A549 (cell line): Measurements from ENCODE around the gene RBCK1. TPM values are rescaled to one million over a fixed set of nuclear protein-coding genes. Genes with fewer than 3 reads are reported as not detected.
A peak's percentile ranks its signal among the peaks of the same experiment; 100 is the strongest.

Experiments used
- ATAC-seq, 2 experiments: fragments of 200-7000 bp in 1 of 2; fragments of >200 bp in 1 of 2; cut with Nextera tagmentation in 1 of 2; cut with Tn5 transposase in 1 of 2; 3 replicates each; pipeline versions ENCODE4 v1.8.0 to v1.9.1; 2018 to 2020; ENCODE audit warnings: mild to moderate bottlenecking in 1 of 2, moderate library complexity in 1 of 2
- CTCF ChIA-PET: fragments of 300-600 bp; sonication (Branson Sonifier 250); formaldehyde crosslinking; extraction: SDS; loops from one replicate; lab custom pipeline; 2021; ENCODE audit warnings: antibody characterized with exemption, inconsistent platforms; lab: Yijun Ruan, JAX
- POLR2A ChIA-PET: fragments of 350-600 bp; formaldehyde crosslinking; extraction: SDS; loops from one replicate; lab custom pipeline; 2021; ENCODE audit warnings: antibody characterized with exemption, inconsistent platforms; lab: Yijun Ruan, JAX
- DNase-seq, 2 experiments: peaks; one replicate each; pipeline versions ENCODE4 v3.0.0 to v3.0.0-alpha.2; 2011 to 2016; ENCODE audit warnings: low read depth in 1 of 2, low spot score in 1 of 2
- FAIRE-seq: peaks from 2 replicates; lab custom pipeline; 2011; peaks lifted over from hg19 to GRCh38; lab: Jason Lieb, UNC
- H3K27ac ChIP-seq, 2 experiments: fragments of >200 bp; sonication (Bioruptor Twin); formaldehyde crosslinking; 3 replicates each; pipeline ENCODE4 v1.5.1; 2016 to 2017
- H3K4me1 ChIP-seq: fragments of >200 bp; sonication (Bioruptor Twin); formaldehyde crosslinking; 3 replicates; pipeline ENCODE4 v1.6.1; 2016
- H3K4me2 ChIP-seq: fragments of >200 bp; sonication (Bioruptor Twin); formaldehyde crosslinking; 3 replicates; pipeline ENCODE4 v1.6.1; 2016
- H3K4me3 ChIP-seq: fragments of >200 bp; sonication (Bioruptor Twin); formaldehyde crosslinking; 3 replicates; pipeline ENCODE4 v1.5.1; 2016
- H3K9me3 ChIP-seq: fragments of >200 bp; sonication (Bioruptor Twin); formaldehyde crosslinking; 3 replicates; pipeline ENCODE4 v1.6.1; 2016
- CBX8 ChIP-seq: fragments of 200-600 bp; sonication (generic); IDR thresholded peaks from 2 replicates; pipeline ENCODE4 v1.6.1; 2016
- CHD4 ChIP-seq: fragments of 200-600 bp; sonication (generic); IDR thresholded peaks from 2 replicates; pipeline ENCODE4 v1.6.1; 2016; ENCODE audit warnings: antibody characterized with exemption, mild to moderate bottlenecking, borderline replicate concordance
- ELK1 ChIP-seq: fragments of 150-350 bp; IDR thresholded peaks from 2 replicates; pipeline ENCODE4 v1.6.1; 2014; ENCODE audit warnings: low read depth, mild to moderate bottlenecking, low read length
- ESRRA ChIP-seq: fragments of 150-350 bp; IDR thresholded peaks from 2 replicates; pipeline ENCODE4 v1.6.1; 2014; ENCODE audit warnings: mild to moderate bottlenecking, low read length, borderline replicate concordance
- FOXS1 ChIP-seq: fragments of 250-450 bp; sonication (Bioruptor Pico); IDR thresholded peaks from 2 replicates; pipeline ENCODE4 v1.5.0; 2020; ENCODE audit warnings: mild to moderate bottlenecking, moderate library complexity
- KDM5A ChIP-seq: fragments of 200-600 bp; sonication (generic); IDR thresholded peaks from 2 replicates; pipeline ENCODE4 v1.6.1; 2016; ENCODE audit warnings: antibody characterized with exemption, mild to moderate bottlenecking
- MYC ChIP-seq: IDR thresholded peaks from 2 replicates; pipeline ENCODE4 v1.6.1; 2012; ENCODE audit warnings: mild to moderate bottlenecking, inconsistent platforms, low read length, improper control_type of control experiment, borderline replicate concordance
- POLR2AphosphoS2 ChIP-seq: conservative IDR thresholded peaks from 2 replicates; pipeline ENCODE4 v1.6.1; 2012; ENCODE audit warnings: low read length, improper control_type of control experiment, inconsistent platforms
- REST ChIP-seq: fragments of 200-600 bp; sonication (generic); IDR thresholded peaks from 2 replicates; pipeline ENCODE4 v1.6.1; 2016; ENCODE audit warnings: antibody characterized with exemption, mild to moderate bottlenecking, moderate library complexity
- RFX5 ChIP-seq: fragments of 450-650 bp; IDR thresholded peaks from 2 replicates; pipeline ENCODE4 v1.7.1; 2014; ENCODE audit warnings: antibody characterized with exemption, mild to moderate bottlenecking, moderate library complexity
- SMC3 ChIP-seq: fragments of >200 bp; sonication (Bioruptor Twin); formaldehyde crosslinking; IDR thresholded peaks from 3 replicates; pipeline ENCODE4 v1.6.1; 2018; ENCODE audit warnings: inconsistent platforms
- SREBF2 ChIP-seq: fragments of 450-650 bp; IDR thresholded peaks from 2 replicates; pipeline ENCODE4 v1.6.1; 2014; ENCODE audit warnings: mild to moderate bottlenecking, moderate library complexity
- TFCP2L1 ChIP-seq: fragments of 250-450 bp; sonication (Bioruptor Pico); IDR thresholded peaks from 2 replicates; pipeline ENCODE4 v1.5.0; 2021; ENCODE audit warnings: mild to moderate bottlenecking
- USF2 ChIP-seq: fragments of 450-650 bp; IDR thresholded peaks from 2 replicates; pipeline ENCODE4 v1.6.1; 2014; ENCODE audit warnings: antibody characterized with exemption
- ZNF302 ChIP-seq: fragments of 250-450 bp; sonication (Bioruptor Pico); IDR thresholded peaks from 2 replicates; pipeline ENCODE4 v1.9.0; 2021; ENCODE audit warnings: inconsistent platforms, mild to moderate bottlenecking, moderate library complexity
- WGBS: methylation state at CpG from one replicate; pipeline ENCODE4 v1.1.6; 2017; ENCODE audit errors: missing lambda C conversion rate; 5-methylcytosine and 5-hydroxymethylcytosine counted together
- polyA plus RNA-seq, 4 experiments: library from polyadenylated mRNA; depleted of rRNA in 3 of 4; stranded (reverse); fragments of >200 nt; fragmentation: RNase III in 1 of 4; extraction: RNeasy Plus Mini Kit Qiagen cat#74134 plus additional on column Dnase treatment in 1 of 4; gene quantifications; 2 replicates in 3 of 4; 3 replicates in 1 of 4; pipeline ENCODE4 v1.2.3, GENCODE V29; 2011 to 2017
- TF ChIP-seq, protein P1 (sequence below): IDR thresholded peaks from 2 replicates; pipeline ENCODE4 v1.6.1; 2012

Gene RBCK1
- polyA plus RNA-seq, 2 of the 4 experiments (the other 2 are of a cell fraction) = 117 to 222 TPM

- FAIRE-seq (no peak), ATAC-seq (peak; percentile 12 to 37; a peak in 4 of 6 replicates), DNase-seq (no peak)
- Histone ChIP-seq H3K4me3 (peak overlapping the region; percentile 95), H3K4me2 (peak overlapping the region; percentile 93), H3K27ac (peak overlapping the region; percentile 93 to 99), H3K9me3 (peaks cover 6% of the 10 kb centered on the region; the same call in 2 of the 3 replicates), H3K4me1 (peaks cover 25% of the 10 kb centered on the region)
- 15% methylated on average over 7 of the region's 7 CpGs for WGBS
- TF ChIP-seq ESRRA = no peak
- TF ChIP-seq REST = no peak
- TF ChIP-seq, protein P1, sequence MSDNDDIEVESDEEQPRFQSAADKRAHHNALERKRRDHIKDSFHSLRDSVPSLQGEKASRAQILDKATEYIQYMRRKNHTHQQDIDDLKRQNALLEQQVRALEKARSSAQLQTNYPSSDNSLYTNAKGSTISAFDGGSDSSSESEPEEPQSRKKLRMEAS = 0 out of 2 replicates have a peak, but pooled peaks have one; percentile 23
- no peak for TF ChIP-seq RFX5
- POLR2A ChIA-PET = interaction anchor here (0.8 kb wide), 1 partner anchor 47 kb away, joined by 3 read pairs; no protein-coding TSS in a partner anchor
- CTCF ChIA-PET = interaction anchor here (0.9 to 2.9 kb wide), 8 partner anchors 16 to 236 kb away, joined by 3 to 23 read pairs (median 6); no protein-coding TSS in a partner anchor
These were observed 971 bp downstream of the RBCK1 start for GRCh38 chr20:408843-409696.

DNA sequence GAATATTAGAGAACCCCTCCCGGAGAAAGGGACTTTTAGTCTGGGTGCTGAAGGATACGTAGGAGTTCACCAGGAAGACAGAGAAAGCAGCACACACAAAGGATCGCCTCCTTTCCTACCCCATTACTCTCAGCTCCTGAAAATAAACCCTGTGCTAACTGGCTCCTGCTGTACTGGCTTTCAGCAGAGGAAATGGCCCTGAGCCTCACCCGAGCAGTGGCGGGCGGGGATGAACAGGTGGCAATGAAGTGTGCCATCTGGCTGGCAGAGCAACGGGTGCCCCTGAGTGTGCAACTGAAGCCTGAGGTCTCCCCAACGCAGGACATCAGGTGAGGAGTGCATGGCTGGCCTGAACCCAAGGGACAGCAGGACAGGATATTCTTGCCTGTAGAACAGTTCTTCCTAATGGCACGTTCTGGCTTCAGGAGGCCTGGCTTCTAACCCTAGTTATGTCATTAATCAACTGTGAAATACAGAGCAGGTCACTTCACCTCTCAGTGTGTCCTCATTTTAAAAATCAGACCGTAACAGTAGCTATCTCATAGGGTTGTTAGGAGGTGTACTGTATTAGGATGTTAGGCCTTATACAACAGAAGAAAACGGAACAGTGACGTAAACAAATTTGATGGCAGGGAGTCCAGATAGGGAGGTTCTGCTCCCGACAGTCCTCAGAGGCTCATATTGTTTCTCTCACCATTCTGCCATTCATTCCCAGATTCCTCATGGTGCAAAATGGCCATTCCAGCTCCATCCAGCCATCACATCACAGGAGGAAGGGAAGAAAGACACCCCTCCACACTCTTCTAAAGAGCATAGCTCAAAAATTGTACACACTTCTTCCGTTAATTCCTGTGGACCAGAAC, 1.8 kb downstream of the RBCK1 start:
- POLR2A ChIA-PET = interaction anchor here (0.6 to 0.8 kb wide), 2 partner anchors 19 to 47 kb away, joined by 3 to 6 read pairs; no protein-coding TSS in a partner anchor
- Histone ChIP-seq H3K9me3 (peaks cover 4% of the 10 kb centered on the region; the same call in 1 of the 3 replicates), H3K4me1 (peaks cover 30% of the 10 kb centered on the region), H3K4me3 (peak overlapping the region; percentile 95), H3K27ac (peak overlapping the region; percentile 93 to 99), H3K4me2 (peak overlapping the region; percentile 93)
- ATAC-seq (no peak), DNase-seq (no peak), FAIRE-seq (peak; percentile 67)
- CTCF ChIA-PET = interaction anchor here (0.8 to 2.9 kb wide), 11 partner anchors 13 to 235 kb away, joined by 3 to 23 read pairs (median 4); partner anchors contain the start of gene TRIB3
- WGBS = 83% methylated on average over 14 of the region's 14 CpGs
- TF ChIP-seq MYC (no peak), CHD4 (no peak), ZNF302 (CRISPR knock-in tag) (no peak), KDM5A (no peak), TFCP2L1 (CRISPR knock-in tag) (no peak), SREBF2 (no peak), CBX8 (no peak), ELK1 (no peak), ESRRA (no peak), FOXS1 (CRISPR knock-in tag) (no peak), SMC3 (no peak), POLR2AphosphoS2 (no peak), USF2 (no peak)
